Osteoblast (primary cell): ENCODE results near the gene CDHR1. TPM values are rescaled to one million over a fixed set of nuclear protein-coding genes. Genes with fewer than 3 reads are reported as not detected.

Source experiments
- DNase-seq: peaks from one replicate; pipeline ENCODE4 v3.0.0; 2011; ENCODE audit warnings: low spot score, mixed read lengths; ENCODE audit not compliant: insufficient read length; ENCODE audit errors: missing footprints
- H2AFZ ChIP-seq: 2 replicates; pipeline ENCODE4 v1.6.0; 2011; ENCODE audit warnings: mild to moderate bottlenecking, low read length
- H3K27ac ChIP-seq: 2 replicates; pipeline ENCODE4 v1.5.1; 2011; ENCODE audit warnings: mild to moderate bottlenecking, low read depth, low read length, moderate library complexity
- H3K27me3 ChIP-seq: 2 replicates; pipeline ENCODE4 v1.6.0; 2012; ENCODE audit warnings: mild to moderate bottlenecking, control low read depth, inconsistent platforms, low read length, moderate library complexity; ENCODE audit not compliant: insufficient read depth
- H3K36me3 ChIP-seq: 2 replicates; pipeline ENCODE4 v1.5.1; 2011; ENCODE audit warnings: mild to moderate bottlenecking, low read length, control low read depth, moderate library complexity; ENCODE audit not compliant: insufficient read depth
- H3K4me1 ChIP-seq: 2 replicates; pipeline ENCODE4 v1.5.1; 2011; ENCODE audit warnings: mild to moderate bottlenecking, low read length, control low read depth, moderate library complexity; ENCODE audit not compliant: insufficient read depth
- H3K4me2 ChIP-seq: 2 replicates; pipeline ENCODE4 v1.6.0; 2011; ENCODE audit warnings: mild to moderate bottlenecking, low read length; ENCODE audit not compliant: insufficient read depth
- H3K4me3 ChIP-seq: fragments of 200-600 bp; sonication (generic); 3 replicates; pipeline ENCODE4 v1.5.1; 2012; ENCODE audit warnings: mild to moderate bottlenecking, low read length, inconsistent platforms; ENCODE audit not compliant: insufficient read depth
- H3K79me2 ChIP-seq: 2 replicates; pipeline ENCODE4 v1.6.0; 2012; ENCODE audit warnings: mild to moderate bottlenecking, low read length, control low read depth, inconsistent platforms; ENCODE audit not compliant: insufficient read depth
- H3K9me3 ChIP-seq: 2 replicates; pipeline ENCODE4 v1.5.1; 2011; ENCODE audit warnings: low read depth, low read length, control low read depth
- H4K20me1 ChIP-seq: 2 replicates; pipeline ENCODE4 v1.6.0; 2012; ENCODE audit warnings: mild to moderate bottlenecking, low read length, control low read depth; ENCODE audit not compliant: insufficient read depth
- CTCF ChIP-seq: IDR thresholded peaks from 2 replicates; pipeline ENCODE4 v1.5.1; 2011; ENCODE audit warnings: mild to moderate bottlenecking, low read depth, low read length, moderate library complexity; ENCODE audit errors: extremely low read depth
- total RNA-seq: library from RNA; depleted of rRNA; stranded (reverse); fragments of >200 nt; gene quantifications from 2 replicates; pipeline ENCODE4 v1.2.3, GENCODE V29; 2012

The CDHR1 gene
- total RNA-seq, 1 donor, result under 0.01 TPM

- Histone ChIP-seq H4K20me1 (no peaks in the 10 kb centered on the region), H3K9me3 (no peaks in the 10 kb centered on the region), H3K4me2 (no peak overlapping the region), H2AFZ (no peak overlapping the region), H3K79me2 (no peaks in the 10 kb centered on the region), H3K27ac (no peak overlapping the region), H3K4me3 (no peak overlapping the region), H3K36me3 (no peaks in the 10 kb centered on the region), H3K27me3 (no peaks in the 10 kb centered on the region), H3K4me1 (no peaks in the 10 kb centered on the region)
- no peak for TF ChIP-seq CTCF
- no peak for DNase-seq
These were observed 18.7 kb downstream of the CDHR1 start for GRCh38 chr10:84213076-84213475.

GRCh38 chr10:84214046-84214572 is 19.8 kb downstream of the CDHR1 start:
- DNase-seq, result no peak
- H3K4me3 ChIP-seq, result no peak overlapping the region
- H2AFZ ChIP-seq, result no peak overlapping the region
- no peaks in the 10 kb centered on the region for H3K36me3 ChIP-seq
- no peak overlapping the region for H3K27ac ChIP-seq
- H3K9me3 ChIP-seq, result no peaks in the 10 kb centered on the region
- H3K27me3 ChIP-seq, result no peaks in the 10 kb centered on the region
- H4K20me1 ChIP-seq, result no peaks in the 10 kb centered on the region
- H3K79me2 ChIP-seq, result no peaks in the 10 kb centered on the region
- H3K4me1 ChIP-seq, result no peaks in the 10 kb centered on the region
- no peak overlapping the region for H3K4me2 ChIP-seq
- TF ChIP-seq CTCF, result no peak

- Histone ChIP-seq H3K4me2 (no peak overlapping the region), H4K20me1 (no peaks in the 10 kb centered on the region), H3K9me3 (no peaks in the 10 kb centered on the region), H3K4me3 (no peak overlapping the region), H3K36me3 (no peaks in the 10 kb centered on the region), H3K27me3 (no peaks in the 10 kb centered on the region), H2AFZ (no peak overlapping the region), H3K27ac (no peak overlapping the region), H3K79me2 (no peaks in the 10 kb centered on the region), H3K4me1 (no peaks in the 10 kb centered on the region)
- DNase-seq, result no peak
- peak; percentile 40 for TF ChIP-seq CTCF
These were observed 20.4 kb downstream of the CDHR1 start for GRCh38 chr10:84214612-84215235.

- Histone ChIP-seq H3K27me3 (no peaks in the 10 kb centered on the region), H3K4me3 (no peak overlapping the region), H2AFZ (no peak overlapping the region), H3K79me2 (no peaks in the 10 kb centered on the region), H4K20me1 (no peaks in the 10 kb centered on the region), H3K9me3 (no peaks in the 10 kb centered on the region), H3K4me1 (no peaks in the 10 kb centered on the region), H3K27ac (no peak overlapping the region), H3K4me2 (no peak overlapping the region), H3K36me3 (no peaks in the 10 kb centered on the region)
- no peak for TF ChIP-seq CTCF
- DNase-seq, result no peak
These were observed 22.5 kb downstream of the CDHR1 start for GRCh38 chr10:84216834-84217233.
